ENCODE data around the gene CLEC12A. TPM values are rescaled to one million over a fixed set of nuclear protein-coding genes. Genes with fewer than 3 reads are reported as not detected.

Gene CLEC12A
- total RNA-seq, 6 donors from 2014 or later, result 3.1 to 63.5 (median 9.2) TPM

DNA sequence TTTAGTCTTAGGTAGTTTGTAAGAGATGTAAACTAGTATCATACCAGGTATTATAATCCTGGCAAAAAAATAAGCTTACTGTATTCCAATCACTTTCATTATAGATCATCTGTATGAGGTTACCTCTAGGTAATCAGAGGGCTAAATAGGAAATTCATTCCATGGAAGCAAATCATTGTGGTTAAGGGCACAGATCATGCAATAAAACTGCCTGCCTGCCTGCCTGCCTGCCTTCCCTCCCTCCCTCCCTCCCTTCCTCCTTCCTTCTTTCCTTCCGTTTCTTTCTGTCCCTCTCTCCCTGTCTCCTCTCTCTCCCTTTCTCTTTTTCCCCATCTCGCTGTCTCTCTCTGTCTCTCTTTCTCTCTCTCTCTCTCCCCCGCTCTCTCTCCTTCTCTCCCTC, 56.1 kb downstream of the CLEC12A start:
- H3K36me3 ChIP-seq, result no peaks in the 10 kb centered on the region
- no peak for TF ChIP-seq POLR2A (IDR thresholded peaks at IDR 0.05)
- no peak for TF ChIP-seq EP300 (IDR thresholded peaks at IDR 0.05)
- no peak for TF ChIP-seq POLR2AphosphoS5 (IDR thresholded peaks at IDR 0.05)
- TF ChIP-seq, protein P1, sequence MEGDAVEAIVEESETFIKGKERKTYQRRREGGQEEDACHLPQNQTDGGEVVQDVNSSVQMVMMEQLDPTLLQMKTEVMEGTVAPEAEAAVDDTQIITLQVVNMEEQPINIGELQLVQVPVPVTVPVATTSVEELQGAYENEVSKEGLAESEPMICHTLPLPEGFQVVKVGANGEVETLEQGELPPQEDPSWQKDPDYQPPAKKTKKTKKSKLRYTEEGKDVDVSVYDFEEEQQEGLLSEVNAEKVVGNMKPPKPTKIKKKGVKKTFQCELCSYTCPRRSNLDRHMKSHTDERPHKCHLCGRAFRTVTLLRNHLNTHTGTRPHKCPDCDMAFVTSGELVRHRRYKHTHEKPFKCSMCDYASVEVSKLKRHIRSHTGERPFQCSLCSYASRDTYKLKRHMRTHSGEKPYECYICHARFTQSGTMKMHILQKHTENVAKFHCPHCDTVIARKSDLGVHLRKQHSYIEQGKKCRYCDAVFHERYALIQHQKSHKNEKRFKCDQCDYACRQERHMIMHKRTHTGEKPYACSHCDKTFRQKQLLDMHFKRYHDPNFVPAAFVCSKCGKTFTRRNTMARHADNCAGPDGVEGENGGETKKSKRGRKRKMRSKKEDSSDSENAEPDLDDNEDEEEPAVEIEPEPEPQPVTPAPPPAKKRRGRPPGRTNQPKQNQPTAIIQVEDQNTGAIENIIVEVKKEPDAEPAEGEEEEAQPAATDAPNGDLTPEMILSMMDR (IDR thresholded peaks at IDR 0.05), result no peak
- WGBS, 2 donors, result 45 to 56% methylated on average over 3 of the region's 3 CpGs
- DNase-seq, result no peak
- peak overlapping the region in 3 of 4 donors; percentile 43 to 68 (median 63) for H3K27ac ChIP-seq
- ATAC-seq (ENCODE audit: low FRiP score in 2 of 2), result no peak
- no peaks in the 10 kb centered on the region for H3K27me3 ChIP-seq
- H3K4me1 ChIP-seq, result peaks cover 0 to 8% (median 0%) of the 10 kb centered on the region in 4 donors
- H3K9me3 ChIP-seq, result no peaks in the 10 kb centered on the region
- peak overlapping the region in 1 of 4 donors; percentile 14 for H3K4me3 ChIP-seq

DNA sequence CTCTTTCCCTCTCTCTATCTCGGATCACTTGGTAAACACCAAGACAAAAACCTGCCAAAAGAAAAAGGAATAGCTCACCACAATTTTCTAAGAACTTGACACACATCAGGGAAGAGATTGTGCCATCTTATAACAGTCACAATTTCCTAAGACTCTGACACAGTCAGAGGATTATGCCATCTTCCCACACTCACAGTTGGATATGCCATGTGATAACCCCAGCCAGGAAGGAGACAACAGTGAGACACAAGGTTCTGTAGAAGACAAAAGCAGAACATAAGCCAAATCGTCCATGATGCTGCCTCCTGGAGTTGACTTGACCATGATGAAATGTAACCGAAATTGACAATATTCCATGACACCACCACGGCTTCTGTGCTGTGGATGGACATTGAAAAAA, 56.5 kb downstream of the CLEC12A start:
- H3K4me3 ChIP-seq, result peak overlapping the region in 1 of 4 donors; percentile 14
- H3K27ac ChIP-seq, result peak overlapping the region; percentile 34 to 68 (median 53)
- ATAC-seq (ENCODE audit: low FRiP score in 2 of 2) (peak in 1 of 2 donors; percentile 87), DNase-seq (peak in 1 of 2 donors; percentile 50)
- TF ChIP-seq POLR2A (IDR thresholded peaks at IDR 0.05), result peak in 1 of 4 donors; percentile 46
- TF ChIP-seq, protein P1 (IDR thresholded peaks at IDR 0.05), result no peak
- peak; percentile 27 to 68 for TF ChIP-seq POLR2AphosphoS5 (IDR thresholded peaks at IDR 0.05)
- peak in 1 of 4 donors; percentile 85 for TF ChIP-seq EP300 (IDR thresholded peaks at IDR 0.05)
- H3K36me3 ChIP-seq, result no peaks in the 10 kb centered on the region
- peaks cover 0 to 8% (median 0%) of the 10 kb centered on the region in 4 donors for H3K4me1 ChIP-seq
- no peaks in the 10 kb centered on the region for H3K9me3 ChIP-seq
- WGBS, 2 donors, result 43 to 47% methylated on average over 4 of the region's 4 CpGs
- no peaks in the 10 kb centered on the region for H3K27me3 ChIP-seq

DNA sequence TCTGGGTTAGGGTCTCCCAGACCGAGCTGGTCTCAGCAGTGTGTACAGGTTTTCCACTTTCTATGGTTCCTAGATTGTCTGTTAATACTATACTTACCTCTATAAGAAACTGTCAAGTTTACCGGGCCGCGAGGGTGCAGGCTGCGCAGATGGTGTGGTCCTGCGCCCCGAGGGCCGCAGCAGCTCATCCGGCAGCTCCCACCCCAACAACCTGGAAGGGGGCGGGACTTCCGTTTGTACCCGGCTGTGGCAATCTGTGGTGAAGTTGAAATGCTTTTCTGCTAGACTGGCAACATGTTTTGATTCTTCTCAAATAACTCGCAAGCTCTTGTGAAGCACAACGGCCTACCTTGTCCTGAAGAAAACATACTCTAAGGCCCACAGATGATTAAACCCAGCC, 59.2 kb downstream of the CLEC12A start, which contains the start of gene CLEC9A:
TSS of gene CLEC9A (plus strand) at position 237 of the 400 bp plus-strand sequence. CDS start 22,006 bp downstream, outside the sequence.
- ATAC-seq (ENCODE audit: low FRiP score in 2 of 2), result no peak
- Histone ChIP-seq H3K4me1 (peaks cover 0 to 14% (median 6%) of the 10 kb centered on the region in 4 donors), H3K9me3 (no peaks in the 10 kb centered on the region), H3K27ac (peak within 1 kb of the TSS in 2 of 4 donors; percentile 17 to 32), H3K27me3 (no peaks in the 10 kb centered on the region), H3K36me3 (no peaks in the 10 kb centered on the region), H3K4me3 (no peak within 1 kb of the TSS)
- TF ChIP-seq EP300 (IDR thresholded peaks at IDR 0.05), result no peak
- no peak for TF ChIP-seq POLR2AphosphoS5 (IDR thresholded peaks at IDR 0.05)
- no peak for TF ChIP-seq POLR2A (IDR thresholded peaks at IDR 0.05)
- TF ChIP-seq, protein P1 (IDR thresholded peaks at IDR 0.05), result no peak
- 78 to 91% methylated on average over 14 of the region's 14 CpGs for WGBS, 2 donors
- peak in 1 of 2 donors; percentile 48 for DNase-seq

DNA sequence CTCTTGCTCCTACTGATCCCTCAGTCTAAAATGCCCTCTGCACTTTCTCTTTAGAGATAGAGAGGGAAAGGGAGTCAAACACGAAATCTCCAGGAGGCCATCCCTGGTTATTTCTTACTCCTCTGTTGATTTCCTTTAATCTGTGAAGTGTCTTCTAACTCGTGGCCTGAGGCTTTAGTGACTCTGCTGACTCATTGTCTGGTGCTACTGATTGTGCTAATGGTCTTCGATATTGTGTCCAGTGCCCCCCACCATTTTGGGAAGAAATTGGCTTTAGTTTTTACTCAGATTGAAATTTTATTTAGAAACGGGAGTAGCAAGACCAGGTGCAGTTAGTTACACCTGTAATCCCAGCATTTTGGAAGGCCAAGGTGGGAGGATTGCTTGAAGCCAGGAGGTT, 60.1 kb downstream of the CLEC12A start:
- ATAC-seq (ENCODE audit: low FRiP score in 2 of 2) (no peak), DNase-seq (no peak)
- Histone ChIP-seq H3K4me1 (peaks cover 0 to 14% (median 6%) of the 10 kb centered on the region in 4 donors), H3K36me3 (no peaks in the 10 kb centered on the region), H3K4me3 (no peak overlapping the region), H3K27ac (peak overlapping the region in 1 of 4 donors; percentile 32), H3K27me3 (no peaks in the 10 kb centered on the region), H3K9me3 (no peaks in the 10 kb centered on the region)
- TF ChIP-seq, protein P1 (IDR thresholded peaks at IDR 0.05), result no peak
- no peak for TF ChIP-seq POLR2A (IDR thresholded peaks at IDR 0.05)
- no peak for TF ChIP-seq EP300 (IDR thresholded peaks at IDR 0.05)
- no peak for TF ChIP-seq POLR2AphosphoS5 (IDR thresholded peaks at IDR 0.05)
- WGBS, 2 donors, result 61 to 62% methylated on average over 4 of the region's 4 CpGs

DNA sequence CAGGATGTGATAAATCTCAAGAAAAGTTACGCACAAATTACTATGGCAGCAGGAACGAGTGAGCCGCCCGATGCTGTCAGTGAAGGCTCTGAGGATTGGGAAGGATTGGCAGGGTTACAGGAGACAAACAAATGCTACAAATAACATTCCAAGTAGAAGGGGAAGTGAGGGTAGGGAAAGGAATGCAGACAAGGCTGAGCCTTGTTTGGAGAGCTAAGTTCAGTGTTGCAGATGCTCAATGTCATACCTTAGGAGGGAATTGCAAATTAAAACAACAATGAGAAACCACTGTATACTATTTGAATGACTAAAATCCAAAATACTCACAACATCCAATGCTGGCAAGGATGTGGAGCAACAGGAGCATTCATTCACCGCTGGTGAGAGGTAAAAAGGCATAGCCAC, 60.6 kb downstream of the CLEC12A start:
- Histone ChIP-seq H3K9me3 (no peaks in the 10 kb centered on the region), H3K36me3 (no peaks in the 10 kb centered on the region), H3K4me3 (no peak overlapping the region), H3K27ac (peak overlapping the region in 1 of 4 donors; percentile 32), H3K4me1 (peaks cover 0 to 14% (median 6%) of the 10 kb centered on the region in 4 donors), H3K27me3 (no peaks in the 10 kb centered on the region)
- WGBS, 2 donors, result 48 to 51% methylated on average over 5 of the region's 5 CpGs
- ATAC-seq (ENCODE audit: low FRiP score in 2 of 2), result no peak
- TF ChIP-seq EP300 (IDR thresholded peaks at IDR 0.05), result no peak
- TF ChIP-seq POLR2A (IDR thresholded peaks at IDR 0.05), result no peak
- TF ChIP-seq, protein P1 (IDR thresholded peaks at IDR 0.05), result no peak
- no peak for TF ChIP-seq POLR2AphosphoS5 (IDR thresholded peaks at IDR 0.05)
- no peak for DNase-seq
